ENCODE measurements around the gene RAPGEF1. TPM values are rescaled to one million over a fixed set of nuclear protein-coding genes. Genes with fewer than 3 reads are reported as not detected.

RAPGEF1 gene
- total and polyA plus RNA-seq, 8 donors, result 17.1 to 62.6 (median 44.8) TPM

DNA sequence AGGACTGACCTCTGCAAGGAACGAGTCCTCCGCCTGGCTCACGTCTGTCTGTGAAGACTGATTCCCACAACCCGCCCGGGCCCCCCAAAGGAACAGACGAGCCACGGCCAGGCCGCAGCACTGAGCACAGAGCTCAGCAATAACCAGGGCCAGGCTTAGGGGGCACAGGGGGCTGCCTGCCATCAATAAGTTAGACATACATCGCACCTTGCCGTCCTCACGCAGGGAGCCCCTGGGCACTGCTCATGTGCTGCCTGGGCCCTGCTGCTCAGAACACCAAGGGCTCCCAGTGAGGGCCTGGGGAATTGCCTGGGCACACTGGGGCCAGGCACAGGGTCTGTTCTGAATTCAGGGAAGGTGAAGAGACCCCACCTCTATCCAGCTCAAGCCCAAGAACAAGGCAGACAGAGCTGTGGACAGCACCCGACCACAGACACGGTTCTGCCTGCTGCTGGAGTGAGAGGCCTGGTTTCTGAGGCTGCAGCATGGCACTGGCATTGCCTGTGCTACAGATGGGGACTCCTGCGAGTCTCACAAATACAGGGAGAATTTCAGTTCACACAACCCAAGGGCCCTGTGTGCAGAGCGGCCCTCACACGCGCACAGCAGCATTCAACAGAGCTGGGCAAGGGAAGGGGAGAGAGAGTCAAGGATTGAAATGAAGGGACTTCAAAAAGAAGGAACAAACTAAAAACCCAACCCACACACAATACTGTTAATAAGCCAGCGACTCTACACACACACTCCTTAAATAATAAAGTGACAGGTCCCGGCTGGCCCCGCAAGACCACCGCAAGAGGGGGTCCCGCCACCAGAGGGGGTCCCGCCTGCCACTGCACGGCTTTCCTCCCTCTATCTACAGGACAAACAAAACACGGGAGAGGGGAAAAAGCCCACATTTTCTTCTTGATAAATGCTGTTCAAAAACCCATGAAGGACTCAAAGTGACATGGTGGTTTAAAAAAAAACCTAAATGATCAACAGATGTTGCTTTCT is 162.6 kb downstream of the RAPGEF1 start:
- ATAC-seq, result peak in 1 of 4 donors; percentile 4
- WGBS, 2 donors, result 89 to 90% methylated on average over 25 of the region's 25 CpGs
- Histone ChIP-seq H3K4me1 (no peaks in the 10 kb centered on the region), H3K27ac (no peak overlapping the region), H3K4me3 (no peak overlapping the region), H3K36me3 (peaks cover 0 to 35% (median 6%) of the 10 kb centered on the region in 3 donors), H3K9me3 (no peaks in the 10 kb centered on the region), H3K27me3 (no peaks in the 10 kb centered on the region)
- intact Hi-C loops (cut with DNase I), result no loop called here
- DNase-seq, result peak in 1 of 6 donors; percentile 64
- FAIRE-seq, result no peak
- TF ChIP-seq, protein P1, sequence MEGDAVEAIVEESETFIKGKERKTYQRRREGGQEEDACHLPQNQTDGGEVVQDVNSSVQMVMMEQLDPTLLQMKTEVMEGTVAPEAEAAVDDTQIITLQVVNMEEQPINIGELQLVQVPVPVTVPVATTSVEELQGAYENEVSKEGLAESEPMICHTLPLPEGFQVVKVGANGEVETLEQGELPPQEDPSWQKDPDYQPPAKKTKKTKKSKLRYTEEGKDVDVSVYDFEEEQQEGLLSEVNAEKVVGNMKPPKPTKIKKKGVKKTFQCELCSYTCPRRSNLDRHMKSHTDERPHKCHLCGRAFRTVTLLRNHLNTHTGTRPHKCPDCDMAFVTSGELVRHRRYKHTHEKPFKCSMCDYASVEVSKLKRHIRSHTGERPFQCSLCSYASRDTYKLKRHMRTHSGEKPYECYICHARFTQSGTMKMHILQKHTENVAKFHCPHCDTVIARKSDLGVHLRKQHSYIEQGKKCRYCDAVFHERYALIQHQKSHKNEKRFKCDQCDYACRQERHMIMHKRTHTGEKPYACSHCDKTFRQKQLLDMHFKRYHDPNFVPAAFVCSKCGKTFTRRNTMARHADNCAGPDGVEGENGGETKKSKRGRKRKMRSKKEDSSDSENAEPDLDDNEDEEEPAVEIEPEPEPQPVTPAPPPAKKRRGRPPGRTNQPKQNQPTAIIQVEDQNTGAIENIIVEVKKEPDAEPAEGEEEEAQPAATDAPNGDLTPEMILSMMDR (IDR thresholded peaks at IDR 0.05), result no peak

DNA sequence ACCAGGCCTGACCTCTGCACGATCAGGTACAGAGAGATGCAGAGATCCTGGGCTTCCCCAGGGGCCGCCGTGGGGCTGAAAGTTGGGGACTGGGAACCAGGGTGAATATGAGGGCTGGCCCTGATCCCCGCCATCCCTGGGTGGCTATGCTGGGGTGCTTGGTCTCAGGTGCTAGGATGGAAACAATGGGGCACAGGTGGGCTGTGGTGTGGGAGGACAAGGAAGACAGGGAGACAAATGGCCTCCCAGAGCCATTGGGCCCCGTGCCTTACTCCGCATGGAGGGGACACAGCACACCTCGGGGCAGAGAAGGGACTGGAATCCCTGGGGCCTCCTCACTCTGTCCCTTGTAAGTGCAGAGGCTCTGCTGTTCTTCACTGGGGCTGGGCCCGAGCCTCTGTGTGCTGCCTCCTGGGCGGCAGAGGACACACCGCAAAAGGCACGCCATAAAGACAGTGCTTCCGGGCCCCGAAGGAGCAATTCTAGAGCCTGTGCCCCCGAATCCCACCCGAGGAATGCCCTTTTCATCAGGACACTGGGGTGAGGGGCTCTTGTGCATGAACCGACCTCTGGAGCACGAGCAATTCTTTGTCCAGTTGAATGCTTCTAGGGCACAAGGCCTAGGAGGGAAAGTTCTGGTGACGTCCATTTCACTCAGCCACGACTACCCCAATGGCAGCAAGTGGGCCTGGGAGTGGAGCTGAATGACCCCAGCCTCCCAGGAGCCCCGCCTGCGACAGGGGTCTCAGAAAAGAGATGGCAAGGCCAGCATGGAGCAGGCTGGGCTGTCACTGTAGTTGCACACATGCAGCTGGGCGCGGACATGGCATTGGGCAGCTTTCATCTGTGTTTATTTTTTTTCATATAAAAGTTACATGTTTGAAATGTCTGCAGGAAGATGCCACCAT is 163.7 kb downstream of the RAPGEF1 start:
- DNase-seq (peak in 1 of 6 donors; percentile 48), FAIRE-seq (no peak), ATAC-seq (no peak)
- 96 to 97% methylated on average over 23 of the region's 23 CpGs for WGBS, 2 donors
- TF ChIP-seq, protein P1 (IDR thresholded peaks at IDR 0.05), result no peak
- intact Hi-C loops (cut with DNase I), result no loop called here
- H3K4me3 ChIP-seq, result no peak overlapping the region
- no peak overlapping the region for H3K27ac ChIP-seq
- H3K4me1 ChIP-seq, result no peaks in the 10 kb centered on the region
- no peaks in the 10 kb centered on the region for H3K9me3 ChIP-seq
- peaks cover 0 to 30% (median 6%) of the 10 kb centered on the region in 3 donors for H3K36me3 ChIP-seq
- H3K27me3 ChIP-seq, result no peaks in the 10 kb centered on the region

DNA sequence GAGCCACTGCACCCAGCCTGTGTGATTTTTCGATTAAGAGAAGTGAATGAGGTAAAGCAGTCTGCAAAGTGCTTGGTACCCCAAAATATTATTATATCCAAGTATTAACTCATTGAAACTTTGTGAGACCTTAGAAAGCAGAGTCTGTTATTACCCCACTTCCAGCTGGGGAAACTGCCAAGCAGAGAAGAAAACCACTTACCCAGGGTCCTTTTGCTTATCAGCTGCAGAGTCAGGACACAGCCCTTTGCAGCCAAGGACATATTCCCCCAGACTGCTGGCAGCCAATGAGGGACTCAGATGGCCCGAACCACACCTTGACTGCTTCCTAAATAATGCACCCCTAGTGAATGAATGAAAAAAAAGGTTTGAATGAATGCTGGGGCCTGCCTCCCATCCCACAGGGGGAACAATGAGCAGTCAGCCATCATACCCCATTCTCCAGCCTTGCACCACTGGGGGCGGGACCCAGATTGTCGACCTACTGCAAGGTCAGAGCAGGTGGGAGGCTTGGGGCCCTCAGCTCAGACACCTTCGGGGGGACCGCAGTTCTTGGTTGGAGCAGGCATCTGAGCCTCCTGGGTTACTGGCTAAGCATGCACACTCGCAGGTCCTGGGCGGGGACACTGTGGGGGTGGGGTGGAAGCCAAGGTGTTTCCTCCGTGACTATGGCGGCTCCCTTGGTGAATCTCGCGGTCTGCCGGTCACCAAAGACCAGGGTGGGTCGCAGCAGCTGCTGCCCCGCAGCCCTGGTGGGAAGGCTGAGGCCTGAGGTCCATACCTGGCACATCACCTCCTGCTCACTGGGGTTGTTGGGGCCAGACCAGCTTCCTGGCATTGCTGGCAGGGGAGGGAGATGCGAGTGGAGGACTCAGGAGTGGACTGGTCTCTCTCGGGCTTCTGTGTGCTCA is 164.9 kb downstream of the RAPGEF1 start:
- Histone ChIP-seq H3K4me3 (no peak overlapping the region), H3K9me3 (no peaks in the 10 kb centered on the region), H3K4me1 (no peaks in the 10 kb centered on the region), H3K27me3 (no peaks in the 10 kb centered on the region), H3K27ac (no peak overlapping the region), H3K36me3 (peaks cover 0 to 22% (median 6%) of the 10 kb centered on the region in 3 donors)
- WGBS, 2 donors, result 91 to 92% methylated on average over 17 of the region's 17 CpGs
- TF ChIP-seq, protein P1 (IDR thresholded peaks at IDR 0.05), result no peak
- intact Hi-C loops (cut with DNase I), result no loop called here
- FAIRE-seq, result no peak
- no peak for ATAC-seq
- peak in 1 of 6 donors; percentile 52 for DNase-seq

DNA sequence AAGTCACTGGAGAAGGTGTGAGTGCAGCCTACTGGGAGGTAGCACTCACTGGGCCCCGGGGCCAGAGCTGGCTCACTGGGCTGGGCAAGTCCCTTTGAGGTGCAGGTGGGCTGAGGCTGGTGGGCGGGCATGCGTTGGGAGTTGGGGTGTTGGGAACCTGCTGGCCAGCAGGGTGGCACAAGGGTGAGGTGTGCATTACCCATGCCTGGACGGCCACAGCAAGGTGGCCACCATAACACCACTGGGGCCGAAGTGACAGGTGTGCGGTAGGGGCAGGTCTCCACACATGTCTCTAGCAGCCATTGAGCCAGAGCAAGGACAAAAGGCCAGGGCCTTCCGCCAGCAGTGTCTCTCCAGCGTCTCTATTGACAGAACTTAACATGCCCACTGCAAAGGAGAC is 172.0 kb downstream of the RAPGEF1 start:
- WGBS, 2 donors, result 96 to 99% methylated on average over 8 of the region's 8 CpGs
- no peaks in the 10 kb centered on the region for H3K9me3 ChIP-seq
- no peaks in the 10 kb centered on the region for H3K4me1 ChIP-seq
- no peaks in the 10 kb centered on the region for H3K27me3 ChIP-seq
- no peak overlapping the region for H3K4me3 ChIP-seq
- DNase-seq (no peak), ATAC-seq (no peak), FAIRE-seq (no peak)
- intact Hi-C loops (cut with DNase I), result no loop called here
- no peak overlapping the region for H3K27ac ChIP-seq
- peaks cover 0 to 8% (median 0%) of the 10 kb centered on the region in 3 donors for H3K36me3 ChIP-seq
- TF ChIP-seq, protein P1 (IDR thresholded peaks at IDR 0.05), result no peak
